Activated T-cell treated with anti-CD3 and anti-CD28 coated beads for 4 hours (primary cell): ENCODE measurements around the gene PAPOLA.

Source experiments
- DNase-seq: peaks from one replicate; pipeline ENCODE4 v3.0.0-alpha.2; 2020

PAPOLA gene

DNA sequence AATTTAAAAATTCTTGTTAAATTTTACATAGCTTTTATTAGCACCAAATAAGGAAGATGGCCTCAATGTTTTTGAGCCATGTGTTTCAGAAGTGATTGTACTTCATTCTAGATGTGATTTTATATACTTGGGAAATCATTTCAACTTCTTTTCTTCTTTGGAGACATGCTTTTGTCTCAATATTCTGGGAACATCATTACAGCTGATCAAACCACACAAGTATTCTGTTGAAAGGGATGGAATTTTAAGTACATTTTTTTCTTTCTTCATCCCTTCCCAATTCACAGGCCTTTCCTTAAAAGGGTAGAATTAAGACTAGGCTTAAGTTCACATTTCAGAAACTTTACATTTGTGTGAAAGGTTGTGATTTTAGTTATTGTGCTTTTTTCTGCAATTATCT lies 66.4 kb downstream of the PAPOLA start:
- DNase-seq, result no peak

DNA sequence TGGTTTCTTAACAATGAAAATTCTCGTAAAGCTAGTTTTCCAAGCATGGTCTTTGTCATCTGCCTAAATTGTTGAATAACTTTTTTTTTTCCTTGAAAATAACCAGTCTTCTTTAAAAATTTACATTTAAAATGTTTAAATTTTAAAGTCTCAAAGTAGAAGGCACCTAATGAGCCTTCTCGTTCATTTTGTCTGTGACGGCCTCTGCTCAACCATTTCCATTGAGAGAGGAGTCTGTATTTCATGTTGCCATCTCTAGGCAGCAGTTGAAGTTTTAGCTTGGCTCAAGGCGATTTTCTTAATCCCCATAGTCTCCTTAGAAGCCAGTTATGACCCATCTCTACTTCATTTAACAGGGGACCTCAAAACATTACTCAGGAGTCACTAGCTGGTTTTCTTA lies 69.1 kb downstream of the PAPOLA start:
- no peak for DNase-seq

DNA sequence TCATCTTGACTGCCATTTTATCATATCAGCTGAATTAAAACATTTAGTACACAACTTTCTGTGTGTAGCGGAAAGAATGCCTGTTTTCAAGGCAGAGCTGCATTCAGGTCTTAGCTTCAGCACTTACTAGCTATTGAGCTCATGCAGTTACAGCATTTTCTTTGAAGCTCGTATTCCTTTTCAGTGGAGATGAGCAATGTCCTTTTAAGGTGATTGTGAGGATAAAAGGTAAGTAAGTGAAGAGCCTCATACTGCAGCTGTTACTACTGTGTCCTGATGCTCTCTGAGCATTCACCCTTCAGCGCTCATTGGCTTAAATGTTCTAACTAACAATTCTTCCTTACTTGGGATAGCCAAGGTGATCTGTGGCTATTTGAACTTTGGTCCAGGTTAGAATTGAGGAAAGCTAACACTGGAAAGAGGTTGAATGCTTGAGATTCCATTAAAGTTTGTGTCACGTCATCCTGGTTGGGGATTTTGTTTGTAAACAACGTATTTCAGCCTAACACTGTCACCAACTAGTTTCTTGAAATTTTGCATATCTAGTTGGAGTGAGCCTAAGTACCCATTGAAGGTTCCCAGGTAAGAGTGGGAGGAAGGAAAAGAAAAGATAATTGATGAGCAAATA lies 71.4 kb downstream of the PAPOLA start:
- no peak for DNase-seq

DNA sequence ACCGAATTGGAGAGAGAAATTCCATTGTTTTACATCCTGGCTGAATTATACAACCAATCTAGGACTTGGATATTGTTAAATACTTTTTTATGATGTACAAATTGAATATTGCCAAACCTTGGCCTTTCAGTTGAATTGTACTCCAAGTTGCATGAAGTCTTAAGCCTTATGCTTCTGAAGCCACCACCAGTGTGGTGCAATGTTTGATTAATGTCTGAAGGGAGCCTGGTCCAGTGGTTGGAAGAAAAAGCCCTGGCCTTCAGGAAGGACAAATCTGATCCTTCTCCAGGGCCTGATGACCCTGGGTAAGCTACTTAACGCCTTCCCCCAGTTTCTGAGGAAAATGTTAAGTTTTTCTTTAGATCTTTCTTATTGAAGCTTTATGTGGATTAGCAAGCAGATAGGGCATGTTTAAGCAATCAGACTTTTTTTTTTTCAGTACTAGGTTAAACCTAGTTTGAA lies 72.0 kb downstream of the PAPOLA start:
- DNase-seq, result no peak

DNA sequence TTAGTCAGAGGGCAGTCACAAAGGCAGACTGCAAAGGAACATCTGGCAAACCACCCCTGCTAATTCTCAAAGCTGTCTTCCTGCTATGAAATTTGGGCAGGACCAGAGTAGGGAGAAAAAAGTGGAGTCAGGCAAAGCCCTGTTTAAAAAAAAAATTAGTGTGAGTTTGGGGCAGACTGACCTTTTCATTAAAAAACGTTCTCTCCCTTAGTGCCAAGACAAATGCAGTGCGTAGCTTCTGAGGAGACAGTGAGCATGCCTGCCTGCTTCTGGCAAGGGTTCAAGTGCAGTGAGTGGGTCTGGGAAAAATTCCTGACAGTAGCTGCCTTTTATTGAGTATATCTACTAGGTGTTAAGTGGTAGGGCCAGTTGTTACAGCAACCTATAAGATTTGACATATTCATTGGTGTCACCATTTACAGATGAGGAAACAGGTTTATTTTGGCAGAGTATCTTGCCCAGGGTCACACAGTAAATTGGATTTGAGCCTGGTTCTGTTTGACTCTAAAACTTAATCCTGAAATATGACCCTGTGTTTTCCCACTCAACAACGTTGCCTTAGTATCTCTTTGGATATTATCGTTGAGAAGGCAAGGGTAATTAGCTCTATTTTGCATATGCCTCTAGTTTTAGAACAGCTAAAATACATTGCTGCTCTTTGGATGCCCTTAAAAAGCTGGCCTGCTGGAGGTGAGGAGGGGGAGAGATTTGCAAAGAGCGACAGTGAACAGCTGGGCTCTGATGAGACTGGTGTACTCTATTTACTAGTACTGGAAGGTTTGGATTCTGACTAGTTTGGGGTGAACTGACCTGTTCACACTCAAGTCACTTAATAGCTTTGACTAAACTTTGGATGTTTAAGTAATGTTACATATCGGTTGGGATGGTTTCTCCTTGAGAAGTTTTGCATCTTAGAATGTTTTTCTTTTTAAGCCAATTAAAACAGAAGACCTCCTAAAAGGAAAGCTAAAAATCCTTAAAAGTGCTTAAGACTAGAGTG lies 72.8 kb downstream of the PAPOLA start:
- no peak for DNase-seq

DNA sequence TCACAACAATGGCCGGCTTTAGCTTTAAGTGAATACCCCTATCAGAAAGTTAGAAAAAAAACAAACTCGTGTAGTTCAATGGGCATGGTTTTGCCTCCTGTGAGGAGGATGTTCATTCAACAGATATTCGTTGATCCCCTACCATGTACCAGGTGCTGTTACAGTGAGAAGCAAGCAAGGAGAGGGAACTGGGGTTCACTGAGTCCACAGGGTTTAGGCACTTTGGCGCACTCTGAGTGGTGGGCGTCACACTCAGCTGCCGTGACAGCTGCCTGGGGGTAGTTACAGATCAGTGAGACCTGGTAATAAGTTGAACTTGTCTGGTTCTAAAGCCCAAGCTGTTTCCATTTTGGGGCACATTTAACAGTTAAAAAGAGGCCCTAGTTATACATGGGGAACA lies 74.2 kb downstream of the PAPOLA start:
- no peak for DNase-seq

DNA sequence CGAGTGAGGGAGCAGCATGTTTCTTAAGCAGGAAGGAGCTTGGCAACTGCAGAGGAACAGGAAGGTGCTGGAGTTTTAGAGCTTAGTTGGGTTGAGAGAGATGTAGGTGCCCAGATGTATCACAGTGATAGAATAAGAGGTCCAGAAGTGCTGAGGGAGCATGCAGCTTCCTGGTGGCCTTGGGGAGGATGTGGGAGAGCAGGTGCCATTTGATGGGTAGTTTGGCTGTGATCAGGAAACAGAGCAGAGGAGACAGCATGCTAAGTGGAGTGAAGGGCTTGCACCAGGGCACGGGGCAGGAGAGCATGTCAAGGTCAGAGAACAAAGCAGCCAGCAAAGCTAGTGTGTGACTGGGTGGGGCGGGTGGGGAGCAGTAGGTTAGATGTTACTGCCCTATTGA lies 74.8 kb downstream of the PAPOLA start:
- DNase-seq, result no peak

DNA sequence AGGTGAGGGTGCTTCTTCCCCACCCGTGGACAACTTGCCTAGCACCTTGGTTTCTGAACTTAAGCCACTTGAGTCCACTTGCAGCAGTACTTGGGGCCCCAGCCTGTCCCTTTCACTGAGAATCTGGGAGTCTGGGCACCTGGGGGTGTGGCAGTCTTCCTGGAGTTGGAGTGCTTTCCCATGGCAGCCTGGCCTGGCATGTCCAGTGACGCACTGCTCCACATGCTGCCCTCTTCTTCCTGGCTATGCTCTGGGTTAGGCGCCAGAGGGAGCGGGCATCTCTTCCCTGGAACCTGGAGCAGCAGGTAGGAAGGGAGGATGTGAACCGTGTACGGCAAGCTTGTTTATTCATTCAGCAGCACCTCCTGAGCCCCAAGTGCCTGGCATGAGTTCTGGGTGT lies 76.4 kb downstream of the PAPOLA start:
- DNase-seq, result no peak

DNA sequence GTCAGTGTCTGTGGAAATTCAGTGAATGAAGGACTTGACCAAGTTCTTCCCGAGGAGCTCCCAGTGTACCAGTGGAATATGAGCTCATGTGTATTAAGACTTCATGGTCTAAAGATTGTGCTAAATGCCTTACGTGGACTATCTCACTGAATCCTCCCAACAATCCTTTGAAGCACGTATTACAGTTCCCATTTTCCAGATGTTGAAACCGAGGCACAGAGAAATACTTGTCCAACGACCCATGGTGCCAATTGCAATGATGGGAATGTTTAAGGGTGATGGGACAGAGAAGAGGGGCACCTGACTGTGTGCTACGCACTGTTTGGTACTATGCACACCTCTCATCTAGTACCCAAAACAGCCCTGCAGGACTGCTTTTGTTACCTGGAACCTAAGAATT lies 77.2 kb downstream of the PAPOLA start:
- DNase-seq, result no peak

DNA sequence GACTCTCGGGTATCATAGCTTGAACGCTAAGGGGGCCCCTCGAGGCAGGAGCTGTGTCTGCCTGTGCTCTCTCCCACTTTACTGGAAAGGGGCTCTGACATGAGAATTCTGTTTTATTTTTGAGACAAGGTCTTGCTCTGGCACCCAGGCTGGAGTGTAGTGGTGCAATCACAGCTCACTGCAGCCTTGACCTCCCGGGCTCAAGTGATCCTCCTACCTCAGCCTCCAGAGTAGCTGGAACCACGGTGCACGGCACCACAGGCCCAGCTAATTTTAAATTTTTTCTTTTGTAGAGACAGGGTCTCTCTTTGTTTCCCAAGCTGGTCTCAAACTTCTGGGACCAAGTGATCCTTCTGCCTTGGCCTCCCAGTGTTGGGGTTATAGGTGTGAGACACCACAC lies 77.7 kb downstream of the PAPOLA start:
- no peak for DNase-seq

DNA sequence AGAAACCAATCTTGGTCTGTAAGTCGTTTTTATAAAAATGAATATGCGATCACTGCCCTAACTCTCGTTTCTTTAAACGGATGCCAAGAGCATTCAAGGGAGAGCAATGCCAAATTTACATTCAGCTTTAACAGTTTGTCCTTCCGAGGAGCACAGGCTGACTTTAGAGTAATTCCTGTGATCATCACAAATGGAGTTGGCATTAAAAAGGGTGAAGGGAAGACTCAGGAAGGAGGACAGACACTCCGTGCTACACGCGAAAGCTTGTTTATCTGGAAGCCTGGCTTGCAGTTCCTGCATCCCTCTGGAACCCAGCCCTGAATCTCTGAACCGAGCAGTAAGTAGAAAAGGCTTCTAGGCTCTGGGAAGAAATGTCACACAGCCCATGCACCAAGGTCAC lies 78.4 kb downstream of the PAPOLA start:
- DNase-seq, result no peak

DNA sequence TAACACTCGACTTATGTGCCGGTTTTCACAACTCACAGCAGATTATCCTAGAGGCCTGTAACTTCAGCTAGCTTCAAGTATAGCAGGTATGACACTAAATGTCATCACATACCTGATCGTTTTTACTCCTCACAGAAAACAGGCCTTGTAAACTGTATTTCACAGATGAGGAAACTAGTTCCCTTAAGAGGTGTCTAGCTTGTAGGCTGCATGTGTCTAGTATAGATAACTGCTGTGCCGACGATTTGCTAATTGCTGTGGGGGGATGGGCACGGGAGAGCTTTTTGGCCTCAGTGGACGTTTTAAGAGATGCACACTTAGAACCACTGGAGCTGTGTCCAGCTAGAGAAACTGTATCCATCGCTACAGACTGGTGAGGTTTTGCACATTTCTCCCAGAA lies 78.8 kb downstream of the PAPOLA start:
- DNase-seq, result no peak

DNA sequence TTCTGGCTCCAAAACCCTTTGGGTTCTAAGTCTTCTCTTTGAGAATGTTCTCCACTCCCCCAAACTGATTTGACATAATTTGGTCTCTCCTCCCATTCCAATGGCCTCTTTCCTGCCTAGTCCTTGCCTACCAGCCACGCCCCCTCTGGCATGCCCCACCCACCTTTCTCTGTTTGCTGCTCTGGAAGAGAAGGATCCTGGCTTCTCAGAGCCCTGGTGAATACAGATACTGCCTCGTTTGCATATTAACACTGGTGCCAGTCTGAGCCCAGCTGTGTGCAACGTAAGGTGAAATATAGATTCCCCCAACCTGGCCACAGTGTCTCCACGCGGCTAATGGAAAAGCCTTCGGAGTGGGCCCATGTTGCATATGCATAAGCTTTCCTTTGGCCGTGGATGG lies 79.7 kb downstream of the PAPOLA start:
- DNase-seq, result no peak

DNA sequence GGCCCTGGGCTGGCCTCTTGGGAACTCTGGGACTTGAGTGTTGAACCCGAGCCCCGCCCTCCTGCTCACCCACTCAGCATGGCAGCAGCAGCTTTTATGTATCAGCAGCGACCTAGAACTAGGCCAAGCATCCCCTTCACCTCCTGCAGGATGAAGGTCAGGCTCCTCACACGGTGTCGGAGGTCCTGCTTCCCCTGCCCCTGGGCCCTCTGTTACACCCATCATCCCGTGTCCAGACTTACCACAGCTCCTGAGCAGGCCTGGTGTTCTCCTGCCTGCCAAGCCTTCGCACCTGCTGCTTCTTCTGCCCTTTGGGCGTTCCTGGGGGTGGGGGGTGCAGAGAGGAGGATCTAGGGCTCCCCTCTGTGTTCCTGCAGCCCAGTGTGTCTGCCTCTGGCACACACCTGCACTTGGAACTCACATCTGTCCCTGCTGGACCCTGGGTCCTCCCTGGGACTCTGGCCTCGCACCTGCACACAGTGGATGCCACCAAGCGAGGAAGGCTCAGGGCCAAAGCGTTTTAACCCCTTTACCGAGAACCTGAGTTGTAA lies 80.3 kb downstream of the PAPOLA start:
- DNase-seq, result no peak

DNA sequence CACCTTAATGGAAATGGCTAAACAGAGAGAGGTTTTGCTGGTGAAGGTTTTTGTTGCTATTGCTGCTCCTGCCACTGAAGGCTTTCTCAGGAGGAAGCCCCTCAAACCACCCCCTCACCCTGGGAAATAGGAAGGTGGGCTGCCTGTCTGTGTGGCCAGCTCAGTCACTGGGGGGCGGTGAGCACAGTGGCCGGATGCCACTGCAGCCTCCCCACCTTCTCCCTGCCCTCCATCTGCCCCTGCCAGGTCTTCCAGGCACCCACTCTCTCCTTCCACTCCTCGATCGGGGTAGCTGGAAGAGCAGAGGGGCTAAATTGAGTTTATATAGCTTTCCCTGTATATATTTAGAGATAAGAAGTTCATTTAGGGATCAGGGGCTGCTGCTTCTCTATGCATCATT lies 80.8 kb downstream of the PAPOLA start:
- no peak for DNase-seq

DNA sequence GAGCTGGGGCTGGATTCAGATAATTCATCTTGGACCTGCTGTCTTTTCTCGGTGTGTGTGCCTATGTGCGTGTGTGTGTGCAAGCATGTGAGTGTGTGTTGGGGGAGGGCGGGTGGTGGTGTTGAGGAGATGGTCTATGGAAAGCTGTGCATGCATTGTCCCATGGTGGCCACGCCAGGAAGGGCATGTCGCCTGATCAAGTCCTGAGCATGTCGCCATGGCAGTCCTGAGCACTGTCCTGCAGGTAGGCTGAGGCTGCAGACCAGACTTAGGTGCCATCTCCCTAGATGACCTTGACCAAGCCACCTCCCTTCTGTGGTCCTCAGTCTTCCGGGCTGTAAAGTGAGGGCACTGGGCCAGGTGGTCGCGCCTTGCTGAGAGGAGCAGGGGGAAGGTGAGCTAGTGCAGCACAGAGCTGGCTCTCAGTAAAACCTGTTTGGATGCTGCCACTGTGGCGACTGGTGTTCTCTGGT lies 81.4 kb downstream of the PAPOLA start:
- DNase-seq, result no peak

DNA sequence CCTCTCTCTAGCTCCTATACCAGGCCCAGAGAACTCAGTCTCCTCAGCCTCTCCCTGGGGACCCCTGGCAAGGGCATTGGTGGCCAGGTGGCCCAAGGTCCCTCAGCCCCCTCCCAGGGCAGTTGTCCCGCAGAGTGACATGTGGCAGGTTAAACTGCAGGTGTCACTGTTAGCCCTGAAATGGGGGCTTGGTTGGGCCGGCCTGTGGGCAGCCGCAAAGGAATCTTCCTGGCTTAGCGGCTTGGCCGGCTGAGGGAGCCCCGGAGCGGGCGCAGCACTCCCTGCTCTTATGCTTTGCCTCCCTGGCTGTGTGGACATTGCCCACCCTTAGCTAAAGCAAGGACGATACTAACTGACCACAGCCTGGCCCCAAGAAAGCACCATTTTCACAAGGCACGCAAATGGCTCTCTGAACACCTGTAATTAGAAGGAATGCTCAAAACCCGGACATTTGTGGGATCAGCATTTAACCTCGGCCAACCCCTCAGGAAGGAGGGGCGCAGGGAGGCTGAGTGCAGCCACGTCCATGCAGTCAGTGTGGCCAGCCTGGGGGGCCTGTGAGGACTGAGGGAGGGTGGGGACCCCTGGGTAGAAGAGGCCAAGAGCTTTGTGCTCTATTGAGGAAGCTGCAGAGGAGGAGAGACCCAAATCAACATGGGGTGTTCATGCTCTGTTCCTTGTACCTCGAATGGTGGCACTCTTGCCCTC lies 82.2 kb downstream of the PAPOLA start:
- DNase-seq, result no peak

DNA sequence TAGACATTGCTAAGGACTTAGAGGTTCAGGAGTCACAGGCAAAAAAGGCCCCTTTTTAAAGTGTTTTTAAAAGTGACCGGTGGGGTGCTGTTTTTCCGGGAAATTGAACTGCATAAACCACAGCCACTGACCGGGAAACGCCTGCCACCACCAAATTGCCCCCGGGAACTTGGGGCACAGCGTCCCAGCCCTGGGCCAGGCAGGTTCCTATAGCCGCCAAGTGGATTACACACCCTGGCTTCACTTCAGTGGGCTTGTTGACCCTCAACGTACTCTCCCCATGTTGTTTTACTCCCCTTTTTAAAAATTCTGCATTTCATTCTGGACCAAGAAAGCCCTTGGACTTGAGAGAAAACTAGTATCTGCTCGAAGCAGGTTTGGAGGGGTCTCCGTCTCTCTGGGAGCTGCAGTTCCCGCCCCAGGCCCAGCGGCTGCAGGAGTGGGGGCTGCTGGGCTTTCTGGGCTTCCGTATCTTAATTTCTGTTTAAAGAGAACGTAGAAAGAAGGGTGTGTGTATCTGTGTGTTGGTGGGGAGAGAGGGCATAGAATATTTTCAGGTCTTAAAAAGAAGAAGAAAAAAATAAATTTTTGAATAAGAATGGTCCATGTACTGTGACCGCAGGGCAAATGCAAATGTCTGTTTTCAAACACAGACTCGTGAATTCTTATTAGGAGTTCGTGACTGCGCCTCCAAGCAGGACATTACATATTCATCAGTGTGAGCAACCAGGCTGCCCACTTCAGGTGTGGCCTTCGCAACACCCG lies 82.9 kb downstream of the PAPOLA start:
- DNase-seq, result no peak

DNA sequence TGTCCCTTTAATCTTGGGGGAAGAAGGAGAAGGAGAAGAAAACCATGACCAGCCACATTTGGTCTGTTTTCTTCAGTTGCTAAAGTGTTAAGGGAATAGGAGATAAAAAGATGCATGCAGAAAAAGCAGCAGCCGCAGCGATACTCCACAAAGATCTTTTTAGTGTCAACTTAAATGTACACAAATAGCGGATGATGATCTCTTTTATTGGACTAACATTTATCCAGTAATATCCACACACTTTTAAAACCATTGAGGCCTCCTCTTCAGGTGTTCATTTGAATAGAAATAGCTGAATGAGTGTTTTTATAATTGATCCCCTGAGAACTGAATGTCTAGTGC lies 83.5 kb downstream of the PAPOLA start:
- DNase-seq, result no peak

DNA sequence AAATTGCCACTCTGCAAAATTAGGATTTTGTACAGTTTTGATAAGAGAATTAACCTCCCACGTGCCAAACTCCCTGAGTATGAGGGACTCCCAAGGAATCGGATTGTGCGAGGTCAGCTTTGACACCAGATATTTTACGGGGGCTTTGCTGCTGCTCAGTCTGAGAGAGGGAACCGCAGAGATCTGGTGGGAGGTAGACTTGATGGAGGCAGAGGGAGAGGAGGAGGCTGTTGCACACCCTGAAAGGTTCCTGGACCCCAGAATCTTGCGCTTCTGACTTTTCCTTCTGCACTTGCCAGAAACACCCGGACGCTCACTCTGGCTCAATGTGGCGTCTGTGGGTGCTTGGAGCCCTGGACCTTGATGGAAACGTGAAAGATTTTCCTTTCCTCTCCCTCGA lies 83.9 kb downstream of the PAPOLA start:
- no peak for DNase-seq

DNA sequence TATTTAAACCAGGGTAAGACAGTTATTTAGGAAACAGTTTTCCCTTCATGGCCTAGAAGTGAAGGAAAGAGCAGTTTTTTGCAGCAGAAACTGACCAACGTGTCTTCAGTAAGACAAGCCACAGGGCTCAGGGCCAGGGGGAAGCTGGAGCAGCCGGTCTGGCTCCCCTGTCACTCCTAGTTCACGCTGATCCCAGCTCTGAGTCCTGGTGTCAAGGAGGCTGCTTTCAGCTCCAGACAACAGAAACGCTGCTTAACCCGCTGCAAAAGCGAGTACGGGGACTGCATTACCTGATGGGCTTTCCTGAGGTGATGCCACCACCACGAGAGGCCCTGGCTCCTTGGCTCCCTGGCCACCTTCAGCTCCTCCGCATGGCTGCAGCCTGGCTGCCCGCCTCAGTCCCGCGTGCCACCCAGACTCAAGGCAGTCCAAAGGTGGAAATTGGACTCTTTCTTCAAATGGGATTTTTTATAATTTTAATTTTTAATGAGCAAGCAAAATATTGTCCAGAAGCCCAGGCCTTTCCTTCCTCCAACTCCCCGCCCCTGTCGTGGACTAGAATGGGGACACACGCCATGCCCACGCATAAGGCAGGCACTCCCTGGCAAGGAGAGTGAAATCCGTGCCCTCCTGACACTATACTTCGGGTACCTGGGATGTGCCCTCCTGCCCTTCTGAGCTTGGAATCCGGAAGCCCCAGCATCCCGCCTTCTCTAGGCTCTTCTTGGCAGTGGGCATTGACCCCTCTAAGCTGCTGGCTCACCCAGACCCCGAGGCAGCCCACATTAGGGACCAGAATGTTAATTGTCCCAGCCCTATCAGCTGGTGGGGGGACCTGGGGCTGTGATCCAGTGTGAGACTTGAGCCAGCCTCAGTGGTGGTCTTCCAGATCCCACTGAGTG lies 85.0 kb downstream of the PAPOLA start:
- DNase-seq, result no peak
